ENCODE results near the gene RNF144A.

RNF144A gene

GRCh38 chr2:6951046-6951445 lies 33.8 kb downstream of the RNF144A start:
- H3K36me3 ChIP-seq (ENCODE audit: insufficient read depth, insufficient read length, low read length), result peaks cover 3% of the 10 kb centered on the region
- no peak for TF ChIP-seq YY1 (IDR thresholded peaks at IDR 0.05; ENCODE audit: insufficient read depth, insufficient read length)
- TF ChIP-seq SUZ12 (IDR thresholded peaks at IDR 0.05; ENCODE audit: extremely low read depth, insufficient read depth, insufficient read length), result no peak
- no peak for TF ChIP-seq ZNF274 (IDR thresholded peaks at IDR 0.05; ENCODE audit: low read depth, low read length)
- H3K9ac ChIP-seq (ENCODE audit: insufficient read length, low read depth), result no peak overlapping the region
- no peak for DNase-seq (ENCODE audit: low read depth, low spot score)
- H3K4me3 ChIP-seq (ENCODE audit: insufficient read length, low read depth), result no peak overlapping the region
- no peaks in the 10 kb centered on the region for H3K9me3 ChIP-seq (ENCODE audit: insufficient read depth, low read length)
- no peaks in the 10 kb centered on the region for H3K27me3 ChIP-seq (ENCODE audit: insufficient read depth, insufficient read length)
- no peaks in the 10 kb centered on the region for H3K4me1 ChIP-seq (ENCODE audit: insufficient read depth, insufficient read length)

GRCh38 chr2:6952101-6952500 lies 34.9 kb downstream of the RNF144A start:
- Histone ChIP-seq H3K27me3 (ENCODE audit: insufficient read depth, insufficient read length) (no peaks in the 10 kb centered on the region), H3K36me3 (ENCODE audit: insufficient read depth, insufficient read length, low read length) (peaks cover 3% of the 10 kb centered on the region), H3K9ac (ENCODE audit: insufficient read length, low read depth) (no peak overlapping the region), H3K4me1 (ENCODE audit: insufficient read depth, insufficient read length) (no peaks in the 10 kb centered on the region), H3K9me3 (ENCODE audit: insufficient read depth, low read length) (no peaks in the 10 kb centered on the region), H3K4me3 (ENCODE audit: insufficient read length, low read depth) (no peak overlapping the region)
- no peak for DNase-seq (ENCODE audit: low read depth, low spot score)
- TF ChIP-seq SUZ12 (IDR thresholded peaks at IDR 0.05; ENCODE audit: extremely low read depth, insufficient read depth, insufficient read length) (no peak), ZNF274 (IDR thresholded peaks at IDR 0.05; ENCODE audit: low read depth, low read length) (no peak), YY1 (IDR thresholded peaks at IDR 0.05; ENCODE audit: insufficient read depth, insufficient read length) (no peak)

GRCh38 chr2:6954586-6954985 lies 37.4 kb downstream of the RNF144A start:
- no peak for DNase-seq (ENCODE audit: low read depth, low spot score)
- Histone ChIP-seq H3K36me3 (ENCODE audit: insufficient read depth, insufficient read length, low read length) (no peaks in the 10 kb centered on the region), H3K4me3 (ENCODE audit: insufficient read length, low read depth) (no peak overlapping the region), H3K27me3 (ENCODE audit: insufficient read depth, insufficient read length) (no peaks in the 10 kb centered on the region), H3K9me3 (ENCODE audit: insufficient read depth, low read length) (no peaks in the 10 kb centered on the region), H3K4me1 (ENCODE audit: insufficient read depth, insufficient read length) (no peaks in the 10 kb centered on the region), H3K9ac (ENCODE audit: insufficient read length, low read depth) (no peak overlapping the region)
- no peak for TF ChIP-seq ZNF274 (IDR thresholded peaks at IDR 0.05; ENCODE audit: low read depth, low read length)
- no peak for TF ChIP-seq YY1 (IDR thresholded peaks at IDR 0.05; ENCODE audit: insufficient read depth, insufficient read length)
- no peak for TF ChIP-seq SUZ12 (IDR thresholded peaks at IDR 0.05; ENCODE audit: extremely low read depth, insufficient read depth, insufficient read length)

GRCh38 chr2:6955511-6956136 lies 38.4 kb downstream of the RNF144A start:
- Histone ChIP-seq H3K9me3 (ENCODE audit: insufficient read depth, low read length) (no peaks in the 10 kb centered on the region), H3K4me3 (ENCODE audit: insufficient read length, low read depth) (no peak overlapping the region), H3K4me1 (ENCODE audit: insufficient read depth, insufficient read length) (no peaks in the 10 kb centered on the region), H3K36me3 (ENCODE audit: insufficient read depth, insufficient read length, low read length) (no peaks in the 10 kb centered on the region), H3K27me3 (ENCODE audit: insufficient read depth, insufficient read length) (no peaks in the 10 kb centered on the region), H3K9ac (ENCODE audit: insufficient read length, low read depth) (no peak overlapping the region)
- no peak for DNase-seq (ENCODE audit: low read depth, low spot score)
- TF ChIP-seq SUZ12 (IDR thresholded peaks at IDR 0.05; ENCODE audit: extremely low read depth, insufficient read depth, insufficient read length) (no peak), ZNF274 (IDR thresholded peaks at IDR 0.05; ENCODE audit: low read depth, low read length) (no peak), YY1 (IDR thresholded peaks at IDR 0.05; ENCODE audit: insufficient read depth, insufficient read length) (no peak)

- TF ChIP-seq YY1 (IDR thresholded peaks at IDR 0.05; ENCODE audit: insufficient read depth, insufficient read length) (no peak), ZNF274 (IDR thresholded peaks at IDR 0.05; ENCODE audit: low read depth, low read length) (no peak), SUZ12 (IDR thresholded peaks at IDR 0.05; ENCODE audit: extremely low read depth, insufficient read depth, insufficient read length) (no peak)
- no peaks in the 10 kb centered on the region for H3K9me3 ChIP-seq (ENCODE audit: insufficient read depth, low read length)
- H3K4me1 ChIP-seq (ENCODE audit: insufficient read depth, insufficient read length), result no peaks in the 10 kb centered on the region
- H3K36me3 ChIP-seq (ENCODE audit: insufficient read depth, insufficient read length, low read length), result no peaks in the 10 kb centered on the region
- H3K9ac ChIP-seq (ENCODE audit: insufficient read length, low read depth), result no peak overlapping the region
- H3K27me3 ChIP-seq (ENCODE audit: insufficient read depth, insufficient read length), result no peaks in the 10 kb centered on the region
- H3K4me3 ChIP-seq (ENCODE audit: insufficient read length, low read depth), result no peak overlapping the region
- no peak for DNase-seq (ENCODE audit: low read depth, low spot score)
Measured at GRCh38 chr2:6956566-6956965, 39.4 kb downstream of the RNF144A start.

GRCh38 chr2:6957031-6957714 lies 40.0 kb downstream of the RNF144A start:
- H3K36me3 ChIP-seq (ENCODE audit: insufficient read depth, insufficient read length, low read length), result no peaks in the 10 kb centered on the region
- no peak overlapping the region for H3K4me3 ChIP-seq (ENCODE audit: insufficient read length, low read depth)
- no peaks in the 10 kb centered on the region for H3K27me3 ChIP-seq (ENCODE audit: insufficient read depth, insufficient read length)
- H3K9me3 ChIP-seq (ENCODE audit: insufficient read depth, low read length), result no peaks in the 10 kb centered on the region
- DNase-seq (ENCODE audit: low read depth, low spot score), result no peak
- no peak overlapping the region for H3K9ac ChIP-seq (ENCODE audit: insufficient read length, low read depth)
- H3K4me1 ChIP-seq (ENCODE audit: insufficient read depth, insufficient read length), result no peaks in the 10 kb centered on the region
- TF ChIP-seq YY1 (IDR thresholded peaks at IDR 0.05; ENCODE audit: insufficient read depth, insufficient read length), result no peak
- no peak for TF ChIP-seq ZNF274 (IDR thresholded peaks at IDR 0.05; ENCODE audit: low read depth, low read length)
- no peak for TF ChIP-seq SUZ12 (IDR thresholded peaks at IDR 0.05; ENCODE audit: extremely low read depth, insufficient read depth, insufficient read length)

GRCh38 chr2:6957910-6958615 lies 40.9 kb downstream of the RNF144A start:
- TF ChIP-seq YY1 (IDR thresholded peaks at IDR 0.05; ENCODE audit: insufficient read depth, insufficient read length) (no peak), ZNF274 (IDR thresholded peaks at IDR 0.05; ENCODE audit: low read depth, low read length) (no peak), SUZ12 (IDR thresholded peaks at IDR 0.05; ENCODE audit: extremely low read depth, insufficient read depth, insufficient read length) (no peak)
- no peak for DNase-seq (ENCODE audit: low read depth, low spot score)
- Histone ChIP-seq H3K4me1 (ENCODE audit: insufficient read depth, insufficient read length) (no peaks in the 10 kb centered on the region), H3K36me3 (ENCODE audit: insufficient read depth, insufficient read length, low read length) (no peaks in the 10 kb centered on the region), H3K4me3 (ENCODE audit: insufficient read length, low read depth) (no peak overlapping the region), H3K9ac (ENCODE audit: insufficient read length, low read depth) (no peak overlapping the region), H3K9me3 (ENCODE audit: insufficient read depth, low read length) (no peaks in the 10 kb centered on the region), H3K27me3 (ENCODE audit: insufficient read depth, insufficient read length) (no peaks in the 10 kb centered on the region)

Data from NT2/D1 (cell line).